NCI-H2107 treated with DMSO at 0.1 percent for 48 hours (cell line): ENCODE measurements around the gene CTNNAL1.

Experiments
- DNase-seq: peaks from one replicate; lab custom pipeline; 2025; ENCODE audit not compliant: unreplicated experiment; lab: John Stamatoyannopoulos, UW

The CTNNAL1 gene

DNA sequence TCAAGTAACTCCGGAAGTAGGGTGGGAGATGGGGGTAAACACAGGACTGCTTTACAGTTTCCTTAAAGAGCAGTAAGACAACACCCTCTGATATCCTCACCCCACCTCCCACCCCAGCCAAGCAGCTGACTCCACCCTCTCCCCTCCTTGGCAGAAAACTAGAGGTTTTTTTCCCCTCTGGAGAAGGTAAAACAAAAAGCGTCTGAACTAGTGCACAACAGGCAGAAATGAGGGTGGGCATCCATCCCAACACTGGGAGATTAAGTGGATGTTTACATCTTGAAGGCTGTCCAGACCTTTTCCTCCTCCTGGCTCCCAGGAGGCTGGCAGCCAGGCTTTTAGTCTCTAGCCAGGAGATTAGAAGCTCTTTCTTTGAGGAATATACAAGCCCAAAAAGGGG is 13.9 kb upstream of the CTNNAL1 start:
- DNase-seq = no peak

DNA sequence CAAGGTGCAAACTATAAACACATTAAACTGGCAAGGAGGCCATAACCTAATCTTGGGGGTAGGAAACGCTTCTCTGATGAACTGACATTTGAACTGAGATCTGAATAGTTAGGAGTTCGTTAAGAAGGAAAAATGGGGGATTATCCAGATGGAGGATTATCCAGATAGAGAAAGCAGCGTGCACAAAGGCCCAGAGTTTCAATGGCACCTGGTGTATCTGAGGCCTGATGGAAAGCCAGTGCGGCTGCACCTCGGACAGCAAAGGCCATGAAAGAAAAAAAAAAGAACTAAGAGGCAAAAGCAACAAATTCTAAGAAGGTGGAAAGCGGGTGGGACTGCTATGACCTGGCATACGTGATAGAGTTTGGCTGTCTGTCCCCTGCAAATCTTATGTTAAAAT is 13.0 kb upstream of the CTNNAL1 start:
- no peak for DNase-seq

DNA sequence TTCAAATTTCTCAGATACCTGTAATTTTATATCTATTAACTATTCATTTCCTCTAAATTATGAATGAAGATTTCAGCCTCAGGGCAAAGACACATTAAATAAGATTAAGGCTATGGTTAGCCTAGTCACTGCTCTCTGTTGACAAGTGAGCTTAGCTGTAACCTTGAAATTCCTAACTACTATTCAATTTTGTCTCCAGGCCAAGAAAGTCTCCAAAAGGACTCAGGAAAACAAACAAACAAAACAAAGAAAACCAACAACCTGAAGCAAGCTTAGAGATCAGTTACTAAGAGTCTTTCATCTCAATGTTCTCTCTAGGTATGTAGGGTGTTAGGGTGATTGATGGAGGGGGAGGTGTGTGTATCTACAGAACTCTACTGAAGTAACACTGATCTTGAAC is 9.6 kb upstream of the CTNNAL1 start:
- no peak for DNase-seq

DNA sequence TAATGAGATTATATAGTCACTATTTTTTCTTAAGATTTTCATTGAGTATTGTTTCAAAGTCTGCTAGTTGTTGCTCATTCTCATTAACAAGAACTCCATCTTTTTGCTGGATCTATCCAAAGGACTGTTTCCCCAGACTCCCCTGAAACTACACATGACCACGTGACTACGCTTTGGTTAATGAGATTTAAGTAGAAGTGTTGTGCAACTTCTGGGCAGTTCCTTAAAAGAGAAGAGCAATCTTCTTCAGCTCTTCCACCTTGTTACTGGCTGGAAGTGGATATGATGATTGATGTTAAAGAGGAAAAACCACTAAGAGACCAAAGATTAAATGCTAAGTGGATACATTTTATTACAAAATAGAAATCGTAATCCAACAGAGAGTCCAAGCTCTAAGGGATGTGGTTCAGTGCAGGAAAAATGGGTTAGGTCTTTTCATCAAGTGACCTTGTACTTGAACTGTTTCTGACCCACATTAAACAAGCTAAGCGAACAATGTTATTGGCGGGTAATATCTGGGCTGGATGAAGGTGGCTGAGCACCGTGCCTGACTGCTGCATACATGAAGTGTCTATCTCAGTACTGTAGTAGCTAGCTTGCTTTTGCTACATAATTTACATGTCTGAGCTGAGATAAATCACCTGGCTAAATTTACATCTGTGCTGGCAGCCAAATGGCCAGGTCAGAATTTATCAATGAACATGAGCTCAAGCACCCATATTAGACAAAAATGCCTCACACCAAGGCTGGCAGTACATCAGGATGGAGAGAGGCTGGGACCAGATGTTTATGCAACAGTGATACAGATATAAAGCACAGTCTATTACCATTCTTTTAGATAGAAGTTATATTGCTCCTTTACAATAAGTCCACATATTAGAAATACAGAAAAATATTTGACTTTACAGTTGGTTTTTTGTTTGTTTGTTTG is 7.5 kb upstream of the CTNNAL1 start:
- no peak for DNase-seq

DNA sequence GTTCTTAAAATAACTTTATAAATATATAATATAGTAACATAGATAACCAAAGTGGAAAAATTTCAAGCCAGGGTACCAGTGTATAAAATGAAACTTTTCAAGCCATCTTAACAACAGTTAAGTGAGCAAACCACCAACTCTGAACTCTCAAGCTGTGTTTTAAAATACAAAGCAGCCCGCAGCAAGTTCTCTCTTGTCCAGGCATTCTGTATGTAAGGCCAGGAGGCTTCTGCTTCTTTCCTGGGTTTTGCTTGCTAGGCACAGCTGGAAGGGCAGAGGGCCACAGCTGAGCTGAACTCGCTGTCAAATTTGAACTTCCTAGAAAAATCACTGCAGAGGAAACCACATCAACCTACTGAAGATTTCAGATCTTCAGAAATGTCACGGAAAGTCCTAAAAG is 6.8 kb upstream of the CTNNAL1 start:
- DNase-seq = no peak

DNA sequence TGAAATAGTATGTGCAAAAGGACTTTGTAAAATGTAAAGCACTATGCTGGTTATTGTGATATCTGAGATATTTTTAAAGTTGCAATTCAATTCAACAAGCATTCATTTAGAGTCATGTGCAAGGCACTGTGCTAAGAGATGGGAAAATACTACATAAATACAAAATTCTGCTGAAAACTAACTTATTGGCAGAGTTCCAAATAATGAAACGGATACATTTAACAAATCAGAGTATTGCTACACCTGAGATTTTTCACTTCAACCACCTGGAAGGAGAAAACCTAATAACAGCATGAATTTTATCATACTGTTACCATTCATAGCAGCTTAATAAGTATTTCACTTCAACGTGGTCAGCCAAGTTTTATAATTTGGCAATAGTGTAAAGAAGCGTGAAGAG is 6.1 kb upstream of the CTNNAL1 start:
- no peak for DNase-seq

DNA sequence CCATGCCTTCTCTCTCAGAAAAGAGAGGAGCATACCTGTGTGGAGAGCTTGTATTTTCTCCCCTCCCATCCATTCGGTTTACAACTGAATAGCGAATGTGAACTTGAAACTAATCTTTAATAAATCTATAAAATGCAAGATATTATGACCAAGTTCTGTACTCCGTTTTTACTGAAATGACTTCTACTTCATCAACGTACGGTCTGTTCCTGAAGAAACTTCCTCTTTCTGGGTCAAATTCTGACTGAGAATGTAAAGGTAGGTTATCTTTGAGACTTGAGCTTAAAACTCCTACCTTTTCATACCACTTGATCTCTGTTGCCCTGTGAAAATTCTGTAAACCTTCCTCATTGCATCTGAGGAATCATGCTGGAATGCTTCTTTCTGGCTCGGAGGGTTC is 4.2 kb upstream of the CTNNAL1 start:
- no peak for DNase-seq

DNA sequence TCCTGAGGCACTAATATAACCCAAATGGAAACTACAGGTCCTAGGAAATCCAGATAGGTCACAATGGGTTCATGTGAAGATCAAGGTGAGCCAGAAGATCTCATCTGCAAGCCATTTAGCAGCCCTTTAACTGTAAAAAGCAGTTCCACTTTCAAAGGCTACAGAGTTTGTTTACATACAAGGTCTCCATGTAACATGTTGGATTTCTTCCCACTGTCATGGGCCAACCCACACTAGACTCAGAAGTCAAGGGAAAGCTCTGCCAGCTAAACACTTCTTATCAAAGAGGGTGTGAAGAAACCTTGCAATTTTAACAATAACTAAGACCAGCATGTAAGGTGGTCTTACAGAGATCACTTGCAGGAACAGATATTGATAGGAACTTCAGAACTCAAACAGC is 3.8 kb upstream of the CTNNAL1 start:
- no peak for DNase-seq

DNA sequence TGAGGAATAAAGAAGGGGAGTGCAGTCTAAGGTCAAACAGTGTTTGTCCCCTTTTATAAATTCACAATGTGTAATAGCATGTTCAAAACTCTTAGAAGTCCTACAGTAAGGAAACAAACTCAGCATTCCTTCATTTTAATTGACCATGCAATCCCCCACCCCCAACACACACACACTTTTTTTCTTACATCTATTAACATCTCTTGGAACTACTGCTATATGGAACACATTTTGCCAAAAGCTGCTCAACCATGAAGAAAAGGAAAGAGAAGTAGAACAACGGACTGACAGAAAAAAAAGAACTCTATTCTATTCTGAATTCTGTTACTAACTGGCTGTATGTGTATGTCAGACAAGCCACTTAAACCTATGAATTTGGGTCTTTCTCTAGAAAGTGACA is 2.8 kb upstream of the CTNNAL1 start:
- no peak for DNase-seq

DNA sequence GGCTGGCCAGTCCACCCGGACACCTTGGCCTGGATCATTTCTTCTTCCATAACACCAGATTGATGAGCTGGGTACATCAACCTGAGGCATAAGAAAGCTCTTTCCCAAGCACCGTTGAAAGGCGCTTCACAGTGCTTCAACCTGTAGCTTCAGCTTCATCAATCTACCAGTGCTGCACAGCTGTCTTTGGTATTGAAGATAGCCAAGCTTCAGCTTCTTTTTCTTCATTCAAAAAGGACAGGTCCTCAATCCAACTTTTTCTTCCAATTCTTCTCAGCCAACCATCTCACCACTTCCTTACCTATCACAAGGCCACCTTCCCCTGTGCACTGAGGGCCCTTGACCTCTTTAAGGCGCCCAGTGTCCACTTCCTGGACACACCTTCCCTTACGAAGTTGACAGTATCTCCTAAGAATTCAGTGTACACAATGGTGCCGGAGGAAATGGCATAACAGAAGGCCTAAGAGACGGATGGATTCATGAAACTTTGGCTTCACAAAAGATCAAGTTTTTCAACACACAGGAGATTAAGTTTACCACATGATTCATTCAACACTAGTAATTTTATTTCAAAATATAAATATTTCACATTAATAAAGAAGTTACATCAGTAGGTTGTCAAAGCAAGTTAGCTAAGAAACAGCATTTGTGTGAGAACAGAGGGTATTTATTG is 1.4 kb upstream of the CTNNAL1 start:
- DNase-seq = no peak

DNA sequence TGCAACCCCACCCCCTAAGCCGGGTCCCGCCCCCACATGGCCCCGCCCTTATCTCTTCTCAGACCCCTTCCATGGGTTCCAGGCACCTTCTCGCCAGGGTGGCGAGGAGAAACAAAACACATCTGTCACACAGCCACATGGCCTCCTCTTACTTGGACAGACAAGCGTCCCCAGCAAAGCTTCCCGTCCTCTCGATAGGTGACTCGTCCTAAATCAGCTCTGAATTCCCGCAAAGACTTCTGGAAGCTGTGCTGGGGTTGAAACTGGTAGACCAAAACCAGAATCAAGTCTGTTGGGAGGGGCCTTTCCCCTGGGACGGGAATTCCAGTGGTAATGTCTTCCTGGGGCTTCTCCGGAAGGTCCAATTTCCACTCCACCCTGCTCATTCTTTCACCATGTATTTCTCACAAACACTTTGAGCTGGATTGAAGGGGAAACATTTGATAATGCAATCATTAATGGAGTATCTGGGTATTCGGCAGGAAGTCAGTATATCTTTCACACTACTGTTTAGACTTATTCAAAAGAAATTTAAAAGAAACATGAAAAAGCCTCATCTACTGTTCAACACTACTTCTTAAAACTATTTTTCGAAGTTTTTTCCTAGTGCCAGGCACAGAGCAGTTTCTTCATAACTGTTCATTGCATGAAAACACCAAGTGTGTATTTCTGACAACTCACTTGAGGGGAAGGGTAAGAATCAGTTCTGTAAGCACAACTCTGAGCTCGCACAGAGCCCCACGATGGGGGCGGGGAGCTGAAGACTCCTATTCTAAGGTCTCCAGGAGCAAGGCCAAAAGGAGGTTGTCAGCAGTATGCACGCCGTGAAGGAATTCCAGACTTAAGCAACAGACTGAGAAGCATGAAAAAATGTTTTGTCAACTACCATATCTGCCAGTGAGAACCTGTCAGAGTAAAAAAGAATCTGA is 644 bp upstream of the CTNNAL1 start:
- DNase-seq = no peak

DNA sequence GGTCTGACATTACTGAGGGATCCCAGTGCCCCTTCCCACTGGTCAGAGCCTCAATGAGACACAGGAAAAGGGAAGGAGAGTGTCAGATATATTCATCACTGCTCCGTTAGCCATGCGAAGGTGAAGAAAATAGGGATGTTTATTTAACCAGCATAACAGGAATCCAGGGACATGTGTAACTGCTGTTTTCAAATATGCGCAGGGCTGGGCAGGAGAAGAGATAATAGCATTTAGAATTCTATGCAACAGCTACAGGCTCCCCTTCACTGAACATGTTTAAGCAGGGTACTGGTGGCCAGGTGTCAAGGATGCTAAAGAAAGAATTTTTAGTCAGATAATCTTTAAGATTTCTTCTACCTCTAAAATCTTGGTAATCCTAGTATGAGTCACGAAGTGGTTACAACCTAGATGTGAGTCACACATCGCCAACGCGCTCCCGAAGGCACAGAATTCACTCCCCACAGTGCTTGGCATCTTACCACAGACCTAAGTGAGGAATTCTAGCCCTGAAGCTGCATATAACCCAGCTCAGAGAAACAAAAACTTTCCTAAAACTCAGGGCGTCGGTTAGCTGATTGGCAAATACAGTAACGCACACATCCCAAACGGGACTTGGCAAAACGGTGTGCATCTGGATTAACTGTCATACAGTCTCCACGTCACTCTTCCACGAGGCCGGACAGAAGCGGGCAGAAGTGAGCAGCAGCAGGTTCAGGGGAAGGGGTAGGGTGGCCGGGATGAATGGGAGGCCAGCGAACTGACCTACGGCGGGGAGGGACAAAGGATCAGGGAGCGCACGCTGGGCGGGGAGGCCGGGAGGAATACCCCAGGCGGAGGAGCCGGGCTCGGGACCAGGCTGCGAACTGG is 1.1 kb downstream of the CTNNAL1 start:
- DNase-seq = peak; percentile 8

DNA sequence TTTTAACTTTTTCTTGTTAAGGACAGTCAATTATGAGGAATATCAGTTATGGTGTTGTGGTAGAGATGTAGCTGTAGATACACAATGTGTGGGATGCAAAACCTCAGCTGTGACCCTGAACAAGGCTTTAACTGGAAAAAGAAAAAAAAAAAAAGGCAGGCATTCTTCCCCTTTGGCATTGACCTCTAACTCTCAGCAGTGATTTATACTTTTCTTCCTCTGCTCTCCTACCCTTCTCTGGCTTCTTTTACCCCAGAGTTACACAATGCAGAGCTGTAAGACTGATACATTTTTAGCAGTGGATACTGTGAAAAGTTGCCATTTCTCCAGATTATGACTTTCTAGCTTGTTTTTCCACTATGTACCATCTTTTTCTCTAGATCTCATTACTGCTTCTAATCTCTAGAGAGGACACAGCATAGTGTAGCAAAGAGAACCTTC is 2.0 kb downstream of the CTNNAL1 start:
- DNase-seq = no peak

DNA sequence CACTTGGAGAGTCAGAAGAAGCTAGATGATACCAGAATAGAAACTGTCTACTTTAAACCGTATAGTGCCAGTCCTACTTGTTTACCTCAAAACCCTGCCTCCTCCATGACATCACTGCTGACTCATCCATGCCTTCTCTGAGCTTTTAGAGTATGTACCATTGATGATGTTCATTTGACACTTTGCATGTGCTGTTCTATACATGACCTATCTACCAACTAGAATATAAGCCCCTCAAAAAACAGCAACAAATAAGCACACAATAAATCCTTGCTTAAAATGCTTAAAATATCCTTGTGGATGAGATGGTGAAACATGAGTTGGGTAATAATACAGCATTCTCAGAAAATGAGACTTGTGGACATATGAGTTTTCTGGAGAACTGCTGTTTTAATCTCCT is 2.6 kb downstream of the CTNNAL1 start:
- DNase-seq = no peak

DNA sequence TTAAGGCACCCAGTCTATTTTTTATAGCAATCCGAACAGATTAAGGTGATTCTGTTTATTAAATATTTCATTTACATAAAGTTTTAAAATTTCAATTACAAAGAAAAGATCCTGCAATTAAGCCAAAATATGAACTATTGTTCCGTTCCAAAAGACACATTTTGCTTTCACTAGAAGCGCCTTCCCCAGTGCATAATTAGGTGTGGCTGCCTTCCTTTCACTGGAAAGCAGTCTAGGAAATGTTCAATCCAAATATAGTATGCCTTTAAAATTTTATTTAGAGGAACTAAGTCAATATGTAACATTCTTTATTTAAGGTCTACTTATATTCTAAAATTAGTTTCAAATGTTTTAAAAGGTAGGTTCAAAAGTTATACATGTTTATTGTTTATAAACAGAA is 7.6 kb downstream of the CTNNAL1 start:
- DNase-seq = no peak

DNA sequence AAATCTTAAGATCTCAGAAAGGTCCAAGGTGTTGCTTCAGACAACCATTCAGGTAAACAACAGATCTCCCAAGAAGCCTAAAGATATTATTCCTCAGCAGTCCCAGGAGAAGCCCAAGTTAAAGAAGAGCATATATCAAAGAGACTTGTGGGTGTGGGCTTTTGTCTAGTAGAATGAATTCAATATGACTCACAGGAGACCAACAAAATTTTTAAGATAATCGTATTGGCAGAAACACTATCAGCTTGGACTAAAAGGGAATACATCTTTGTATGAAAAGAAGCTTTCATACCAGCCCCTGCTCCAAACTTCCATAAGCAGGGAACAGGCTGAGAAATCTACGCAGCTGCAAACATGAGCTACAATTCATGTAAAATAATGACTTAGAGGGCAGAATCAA is 10.2 kb downstream of the CTNNAL1 start:
- no peak for DNase-seq

DNA sequence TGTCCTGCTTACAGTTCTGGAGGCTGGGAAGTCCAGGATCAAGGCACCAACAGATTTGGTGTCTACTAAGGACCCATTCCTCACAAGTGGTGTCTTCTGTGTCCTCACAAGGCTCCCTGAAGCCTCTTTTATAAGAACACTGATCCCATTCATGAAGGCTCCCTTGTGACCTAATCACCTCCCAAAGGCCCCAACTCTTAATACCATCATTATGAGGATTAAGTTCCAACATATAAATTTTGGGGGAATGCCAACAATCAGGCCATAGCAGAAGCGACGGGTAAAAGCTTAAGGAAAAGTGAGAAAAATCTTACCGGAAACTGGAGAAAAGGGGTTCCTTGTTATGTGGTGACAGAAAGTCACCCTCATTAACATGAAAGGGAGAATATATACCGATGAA is 11.2 kb downstream of the CTNNAL1 start:
- DNase-seq = no peak

DNA sequence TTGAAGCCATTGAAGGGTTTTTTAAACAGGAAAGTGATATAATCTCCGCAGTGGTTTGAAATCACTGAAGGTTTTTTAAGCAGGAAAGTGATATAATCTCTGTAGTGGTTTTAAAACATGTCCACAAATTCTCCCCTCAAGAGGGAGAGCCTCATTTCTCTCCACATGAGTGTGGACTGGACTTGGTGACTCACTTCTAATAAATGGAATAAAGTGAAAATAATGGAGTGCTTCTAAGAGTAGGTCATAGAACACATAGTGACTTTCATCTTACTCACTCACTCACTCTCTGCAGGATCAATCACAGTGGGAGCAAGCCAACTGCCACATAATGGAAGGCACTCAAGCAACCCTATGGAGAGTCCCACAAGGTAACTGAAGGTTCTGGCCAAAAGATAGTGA is 12.0 kb downstream of the CTNNAL1 start:
- DNase-seq = no peak

DNA sequence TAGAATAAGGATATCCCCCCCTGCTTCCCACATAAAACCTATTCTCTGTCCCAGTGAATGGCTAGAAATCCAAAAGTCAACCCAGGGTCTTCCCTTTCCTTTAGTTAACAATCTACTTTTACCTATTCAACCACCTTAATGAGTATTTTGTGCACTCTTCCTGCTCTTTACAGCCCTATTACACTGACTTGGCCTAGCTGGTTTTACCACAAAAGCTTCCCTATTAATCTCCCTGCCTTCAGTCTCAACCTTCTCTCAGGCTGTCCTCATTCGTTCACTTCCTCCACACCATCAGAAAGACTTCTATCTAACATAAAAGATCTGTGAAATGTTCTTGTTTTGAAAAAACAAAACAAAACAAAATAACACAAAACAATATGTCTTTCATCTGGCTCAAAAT is 16.2 kb downstream of the CTNNAL1 start:
- DNase-seq = no peak

DNA sequence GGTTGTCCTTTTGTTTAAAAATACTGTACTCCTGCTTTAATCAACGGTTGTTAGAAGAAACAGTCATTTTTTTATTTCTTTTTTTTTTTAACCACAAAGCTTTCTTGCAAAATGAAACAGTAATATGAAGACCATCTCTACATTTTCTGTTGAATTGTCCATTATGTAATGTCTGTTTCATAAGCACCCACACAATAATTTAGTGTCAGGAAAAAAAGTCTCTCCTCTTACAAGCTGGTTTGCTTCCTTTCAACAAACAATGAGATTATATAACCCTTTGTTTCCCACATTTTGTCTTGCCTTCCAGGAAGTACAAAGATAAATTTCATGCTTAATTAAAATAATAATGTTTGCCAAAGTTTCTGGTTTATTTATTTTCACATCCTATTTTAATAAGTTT is 16.7 kb downstream of the CTNNAL1 start:
- peak; percentile 85 for DNase-seq
